HG02943 (cell line): Measurements from ENCODE around the gene AMPH.
A peak's percentile ranks its signal among the peaks of the same experiment; 100 is the strongest.
"Not testable (repeated sequence)": the region's sequence is repeated elsewhere in the genome, so short reads cannot be mapped to it uniquely, and the experiment has no call there.

Source experiments
- ATAC-seq: cut with Tn5 transposase; IDR thresholded peaks from one replicate; pipeline ENCODE4 v1.9.1; 2021; ENCODE audit warnings: mild to moderate bottlenecking, low read depth, moderate library complexity; ENCODE audit not compliant: unreplicated experiment

The AMPH gene

GRCh38 chr7:38411404-38411803 lies 219.8 kb downstream of the AMPH start:
- no peak for ATAC-seq

- no peak for ATAC-seq
These were observed 221.1 kb downstream of the AMPH start for GRCh38 chr7:38410056-38410455.

GRCh38 chr7:38409531-38409930 lies 221.6 kb downstream of the AMPH start:
- no peak for ATAC-seq

GRCh38 chr7:38398725-38399321 lies 232.3 kb downstream of the AMPH start:
- ATAC-seq = peak; percentile 74

GRCh38 chr7:38396852-38397251 lies 234.3 kb downstream of the AMPH start:
- ATAC-seq = no peak

GRCh38 chr7:38395921-38396552 lies 235.1 kb downstream of the AMPH start:
- ATAC-seq = not testable (repeated sequence)

- ATAC-seq = no peak
These were observed 236.5 kb downstream of the AMPH start for GRCh38 chr7:38394660-38395059.

- ATAC-seq = peak; percentile 66
These were observed 237.3 kb downstream of the AMPH start for GRCh38 chr7:38393874-38394273.

- no peak for ATAC-seq
These were observed 239.4 kb downstream of the AMPH start for GRCh38 chr7:38391751-38392150.

- ATAC-seq = no peak
These were observed 245.5 kb downstream of the AMPH start for GRCh38 chr7:38385682-38386081.

GRCh38 chr7:38383281-38383680 lies 247.9 kb downstream of the AMPH start:
- no peak for ATAC-seq

GRCh38 chr7:38382684-38383083 lies 248.5 kb downstream of the AMPH start:
- no peak for ATAC-seq

- ATAC-seq = no peak
These were observed 255.7 kb downstream of the AMPH start for GRCh38 chr7:38375453-38375852.

GRCh38 chr7:38374507-38374906 lies 256.7 kb downstream of the AMPH start:
- no peak for ATAC-seq

- no peak for ATAC-seq
These were observed 258.0 kb downstream of the AMPH start for GRCh38 chr7:38373155-38373554.

GRCh38 chr7:38372290-38372689 lies 258.9 kb downstream of the AMPH start:
- no peak for ATAC-seq

GRCh38 chr7:38369816-38370493 lies 261.2 kb downstream of the AMPH start:
- ATAC-seq = peak; percentile 67

- ATAC-seq = no peak
These were observed 263.0 kb downstream of the AMPH start for GRCh38 chr7:38368191-38368605.

GRCh38 chr7:38367301-38367890 lies 263.8 kb downstream of the AMPH start:
- peak; percentile 79 for ATAC-seq

- not testable (repeated sequence) for ATAC-seq
These were observed 267.8 kb downstream of the AMPH start for GRCh38 chr7:38363379-38363778.

- peak; percentile 37 for ATAC-seq
These were observed 268.4 kb downstream of the AMPH start for GRCh38 chr7:38362611-38363237.
